ENCODE results near the gene MYOF.
"Not testable (repeated sequence)": the region's sequence is repeated elsewhere in the genome, so short reads cannot be mapped to it uniquely, and the experiment has no call there.

Gene MYOF

GRCh38 chr10:93342921-93343320 lies 139.2 kb downstream of the MYOF start:
- Histone ChIP-seq H3K4me1 (ENCODE audit: control insufficient read depth, insufficient read depth, low read length) (no peaks in the 10 kb centered on the region), H3K27me3 (ENCODE audit: control insufficient read depth, insufficient read depth, low read length) (no peaks in the 10 kb centered on the region), H3K9ac (ENCODE audit: low read length) (no peak overlapping the region), H3K9me3 (ENCODE audit: control insufficient read depth, low read length) (no peaks in the 10 kb centered on the region), H3K36me3 (ENCODE audit: control insufficient read depth, insufficient read depth, low read length) (peaks cover 7% of the 10 kb centered on the region), H3K4me3 (ENCODE audit: low read length) (no peak overlapping the region)

- Histone ChIP-seq H3K27me3 (ENCODE audit: control insufficient read depth, insufficient read depth, low read length) (no peaks in the 10 kb centered on the region), H3K9ac (ENCODE audit: low read length) (no peak overlapping the region), H3K4me1 (ENCODE audit: control insufficient read depth, insufficient read depth, low read length) (no peaks in the 10 kb centered on the region), H3K36me3 (ENCODE audit: control insufficient read depth, insufficient read depth, low read length) (peaks cover 7% of the 10 kb centered on the region), H3K9me3 (ENCODE audit: control insufficient read depth, low read length) (no peaks in the 10 kb centered on the region), H3K4me3 (ENCODE audit: low read length) (no peak overlapping the region)
These were observed 139.8 kb downstream of the MYOF start for GRCh38 chr10:93342366-93342765.

GRCh38 chr10:93337309-93337721 lies 144.8 kb downstream of the MYOF start:
- Histone ChIP-seq H3K4me1 (ENCODE audit: control insufficient read depth, insufficient read depth, low read length) (no peaks in the 10 kb centered on the region), H3K9ac (ENCODE audit: low read length) (no peak overlapping the region), H3K9me3 (ENCODE audit: control insufficient read depth, low read length) (no peaks in the 10 kb centered on the region), H3K4me3 (ENCODE audit: low read length) (no peak overlapping the region), H3K27me3 (ENCODE audit: control insufficient read depth, insufficient read depth, low read length) (no peaks in the 10 kb centered on the region), H3K36me3 (ENCODE audit: control insufficient read depth, insufficient read depth, low read length) (peaks cover 4% of the 10 kb centered on the region)

DNA sequence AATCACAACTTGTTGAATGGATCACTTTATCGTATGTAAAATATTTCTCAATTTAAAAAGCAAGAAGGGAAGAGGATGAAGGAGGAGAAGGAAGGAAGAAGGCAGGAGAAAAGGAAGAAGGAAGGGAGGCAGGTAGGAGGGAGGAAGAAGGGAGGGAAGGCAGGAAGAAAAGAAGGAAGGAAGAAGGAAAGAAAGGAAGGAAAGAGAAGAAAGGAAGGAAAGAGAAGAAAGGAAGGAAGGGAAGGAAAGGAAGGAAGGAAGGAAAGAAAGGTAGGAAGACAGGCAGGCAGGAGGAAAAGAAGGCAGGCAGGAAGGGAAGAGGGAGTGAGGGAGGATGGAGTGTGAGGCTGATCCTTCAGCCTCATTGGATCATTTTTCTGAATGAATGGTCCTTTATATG lies 145.5 kb downstream of the MYOF start:
- H3K36me3 ChIP-seq (ENCODE audit: control insufficient read depth, insufficient read depth, low read length), result no peaks in the 10 kb centered on the region
- no peaks in the 10 kb centered on the region for H3K27me3 ChIP-seq (ENCODE audit: control insufficient read depth, insufficient read depth, low read length)
- H3K9ac ChIP-seq (ENCODE audit: low read length), result no peak overlapping the region
- H3K4me1 ChIP-seq (ENCODE audit: control insufficient read depth, insufficient read depth, low read length), result no peaks in the 10 kb centered on the region
- H3K9me3 ChIP-seq (ENCODE audit: control insufficient read depth, low read length), result no peaks in the 10 kb centered on the region
- H3K4me3 ChIP-seq (ENCODE audit: low read length), result no peak overlapping the region

GRCh38 chr10:93336110-93336509 lies 146.0 kb downstream of the MYOF start:
- Histone ChIP-seq H3K4me1 (ENCODE audit: control insufficient read depth, insufficient read depth, low read length) (no peaks in the 10 kb centered on the region), H3K9ac (ENCODE audit: low read length) (no peak overlapping the region), H3K36me3 (ENCODE audit: control insufficient read depth, insufficient read depth, low read length) (no peaks in the 10 kb centered on the region), H3K4me3 (ENCODE audit: low read length) (no peak overlapping the region), H3K9me3 (ENCODE audit: control insufficient read depth, low read length) (no peaks in the 10 kb centered on the region), H3K27me3 (ENCODE audit: control insufficient read depth, insufficient read depth, low read length) (no peaks in the 10 kb centered on the region)

DNA sequence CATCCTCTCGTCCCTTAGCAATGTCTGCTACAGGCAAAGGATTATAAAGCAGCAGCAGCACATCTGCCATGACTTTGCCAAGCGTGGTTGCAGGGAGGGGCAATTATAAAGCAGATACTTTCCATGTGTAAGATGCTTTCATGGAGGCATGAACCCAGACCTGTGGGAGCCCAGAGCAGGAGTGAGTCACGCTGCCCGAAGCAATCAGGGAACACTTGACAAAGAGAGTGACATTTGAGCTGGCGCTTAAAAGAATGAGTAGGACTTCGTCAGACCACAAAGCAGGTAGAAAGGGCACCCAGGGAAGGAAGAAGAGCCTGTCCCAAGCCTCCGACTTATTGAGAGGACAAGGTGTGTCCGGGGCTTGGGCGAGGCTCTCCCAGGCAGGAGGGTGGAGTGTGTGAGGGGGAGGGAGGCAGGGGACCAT lies 147.2 kb downstream of the MYOF start:
- Histone ChIP-seq H3K4me3 (ENCODE audit: low read length) (no peak overlapping the region), H3K4me1 (ENCODE audit: control insufficient read depth, insufficient read depth, low read length) (no peaks in the 10 kb centered on the region), H3K27me3 (ENCODE audit: control insufficient read depth, insufficient read depth, low read length) (no peaks in the 10 kb centered on the region), H3K36me3 (ENCODE audit: control insufficient read depth, insufficient read depth, low read length) (no peaks in the 10 kb centered on the region), H3K9me3 (ENCODE audit: control insufficient read depth, low read length) (no peaks in the 10 kb centered on the region), H3K9ac (ENCODE audit: low read length) (no peak overlapping the region)

GRCh38 chr10:93334181-93334580 lies 148.0 kb downstream of the MYOF start:
- Histone ChIP-seq H3K27me3 (ENCODE audit: control insufficient read depth, insufficient read depth, low read length) (no peaks in the 10 kb centered on the region), H3K4me3 (ENCODE audit: low read length) (no peak overlapping the region), H3K36me3 (ENCODE audit: control insufficient read depth, insufficient read depth, low read length) (no peaks in the 10 kb centered on the region), H3K4me1 (ENCODE audit: control insufficient read depth, insufficient read depth, low read length) (no peaks in the 10 kb centered on the region), H3K9me3 (ENCODE audit: control insufficient read depth, low read length) (no peaks in the 10 kb centered on the region), H3K9ac (ENCODE audit: low read length) (no peak overlapping the region)

DNA sequence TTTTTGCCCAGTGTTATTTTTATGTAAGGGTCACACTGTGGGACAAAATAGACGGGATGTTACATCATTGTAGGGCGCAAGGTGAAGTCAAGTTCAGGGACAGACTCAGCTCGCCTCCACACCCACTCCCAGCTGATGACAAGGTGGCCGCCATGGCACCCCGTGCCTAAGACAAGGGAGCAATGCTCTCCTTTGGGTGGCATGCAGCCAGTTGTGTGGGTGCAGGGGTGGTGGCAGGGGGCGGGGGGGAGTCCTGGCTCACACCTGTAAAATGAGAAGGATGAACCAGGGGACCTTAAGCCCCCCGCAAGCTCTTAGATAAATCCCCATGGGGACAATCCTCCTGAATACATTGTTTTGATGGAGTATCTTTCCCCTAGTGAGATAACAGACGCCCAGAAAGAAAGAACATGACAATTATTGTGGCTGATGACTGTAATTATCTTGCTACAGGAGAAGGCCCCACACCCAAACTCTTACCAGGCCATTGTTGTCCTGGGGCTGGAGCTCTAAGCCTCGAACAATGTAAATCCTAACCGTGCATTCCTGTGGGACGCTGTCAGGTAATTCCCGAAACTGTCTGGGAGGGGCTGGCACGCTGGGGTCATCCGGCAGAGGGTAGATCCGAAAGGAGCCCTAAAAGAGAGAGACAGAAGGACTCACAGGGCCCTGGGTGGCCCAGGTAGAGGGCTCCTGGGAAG lies 148.7 kb downstream of the MYOF start:
- no peak overlapping the region for H3K4me3 ChIP-seq (ENCODE audit: low read length)
- H3K36me3 ChIP-seq (ENCODE audit: control insufficient read depth, insufficient read depth, low read length), result no peaks in the 10 kb centered on the region
- no peaks in the 10 kb centered on the region for H3K4me1 ChIP-seq (ENCODE audit: control insufficient read depth, insufficient read depth, low read length)
- no peak overlapping the region for H3K9ac ChIP-seq (ENCODE audit: low read length)
- no peaks in the 10 kb centered on the region for H3K27me3 ChIP-seq (ENCODE audit: control insufficient read depth, insufficient read depth, low read length)
- H3K9me3 ChIP-seq (ENCODE audit: control insufficient read depth, low read length), result no peaks in the 10 kb centered on the region

DNA sequence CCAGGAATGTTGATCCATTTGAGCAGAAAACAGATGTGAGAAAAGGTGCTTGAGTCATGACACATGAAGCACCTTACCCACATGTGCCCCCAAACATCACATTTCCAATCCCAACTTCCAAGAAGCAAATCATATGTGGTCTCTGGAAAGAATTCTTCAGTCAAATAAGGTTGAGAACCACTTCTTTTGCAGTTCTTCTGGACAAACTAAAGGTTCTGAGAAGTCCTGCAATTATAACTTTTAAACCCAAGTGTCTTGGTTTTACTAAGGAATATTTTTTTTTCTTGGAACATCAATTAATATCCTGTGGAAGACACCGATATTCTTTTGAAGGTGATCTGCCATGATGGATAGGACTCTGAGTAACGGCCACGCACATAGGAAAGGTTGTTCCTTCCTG lies 151.3 kb downstream of the MYOF start:
- Histone ChIP-seq H3K9ac (ENCODE audit: low read length) (no peak overlapping the region), H3K27me3 (ENCODE audit: control insufficient read depth, insufficient read depth, low read length) (no peaks in the 10 kb centered on the region), H3K9me3 (ENCODE audit: control insufficient read depth, low read length) (no peaks in the 10 kb centered on the region), H3K4me3 (ENCODE audit: low read length) (no peak overlapping the region), H3K36me3 (ENCODE audit: control insufficient read depth, insufficient read depth, low read length) (no peaks in the 10 kb centered on the region), H3K4me1 (ENCODE audit: control insufficient read depth, insufficient read depth, low read length) (no peaks in the 10 kb centered on the region)

GRCh38 chr10:93319896-93320295 lies 162.2 kb downstream of the MYOF start:
- Histone ChIP-seq H3K4me1 (ENCODE audit: control insufficient read depth, insufficient read depth, low read length) (no peaks in the 10 kb centered on the region), H3K36me3 (ENCODE audit: control insufficient read depth, insufficient read depth, low read length) (no peaks in the 10 kb centered on the region), H3K9me3 (ENCODE audit: control insufficient read depth, low read length) (no peaks in the 10 kb centered on the region), H3K4me3 (ENCODE audit: low read length) (no peak overlapping the region), H3K9ac (ENCODE audit: low read length) (no peak overlapping the region), H3K27me3 (ENCODE audit: control insufficient read depth, insufficient read depth, low read length) (no peaks in the 10 kb centered on the region)

GRCh38 chr10:93319096-93319495 lies 163.0 kb downstream of the MYOF start:
- Histone ChIP-seq H3K4me1 (ENCODE audit: control insufficient read depth, insufficient read depth, low read length) (no peaks in the 10 kb centered on the region), H3K36me3 (ENCODE audit: control insufficient read depth, insufficient read depth, low read length) (no peaks in the 10 kb centered on the region), H3K9me3 (ENCODE audit: control insufficient read depth, low read length) (no peaks in the 10 kb centered on the region), H3K27me3 (ENCODE audit: control insufficient read depth, insufficient read depth, low read length) (no peaks in the 10 kb centered on the region), H3K9ac (ENCODE audit: low read length) (no peak overlapping the region), H3K4me3 (ENCODE audit: low read length) (no peak overlapping the region)

DNA sequence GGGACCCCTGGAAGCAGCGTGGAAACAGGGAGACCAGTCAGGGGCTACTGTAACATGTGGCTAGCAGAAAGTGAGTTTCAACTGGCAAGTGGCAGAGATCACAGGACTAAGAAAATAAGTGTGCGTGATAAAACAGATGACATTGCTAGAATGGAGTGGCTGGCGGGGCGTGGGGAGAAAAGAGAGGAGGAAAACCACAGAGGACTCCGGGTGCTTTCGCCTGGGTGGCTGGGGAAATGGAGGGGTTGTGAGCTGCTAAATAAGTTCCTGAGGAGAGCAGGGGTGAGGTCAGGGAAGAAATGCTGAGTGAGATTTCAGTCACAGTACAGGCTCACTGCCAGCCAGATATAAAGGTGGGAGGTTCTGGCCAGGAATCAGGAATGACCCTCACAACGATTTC lies 166.9 kb downstream of the MYOF start:
- no peak overlapping the region for H3K4me3 ChIP-seq (ENCODE audit: low read length)
- H3K36me3 ChIP-seq (ENCODE audit: control insufficient read depth, insufficient read depth, low read length), result peaks cover 5% of the 10 kb centered on the region
- H3K27me3 ChIP-seq (ENCODE audit: control insufficient read depth, insufficient read depth, low read length), result no peaks in the 10 kb centered on the region
- H3K4me1 ChIP-seq (ENCODE audit: control insufficient read depth, insufficient read depth, low read length), result no peaks in the 10 kb centered on the region
- no peaks in the 10 kb centered on the region for H3K9me3 ChIP-seq (ENCODE audit: control insufficient read depth, low read length)
- no peak overlapping the region for H3K9ac ChIP-seq (ENCODE audit: low read length)

DNA sequence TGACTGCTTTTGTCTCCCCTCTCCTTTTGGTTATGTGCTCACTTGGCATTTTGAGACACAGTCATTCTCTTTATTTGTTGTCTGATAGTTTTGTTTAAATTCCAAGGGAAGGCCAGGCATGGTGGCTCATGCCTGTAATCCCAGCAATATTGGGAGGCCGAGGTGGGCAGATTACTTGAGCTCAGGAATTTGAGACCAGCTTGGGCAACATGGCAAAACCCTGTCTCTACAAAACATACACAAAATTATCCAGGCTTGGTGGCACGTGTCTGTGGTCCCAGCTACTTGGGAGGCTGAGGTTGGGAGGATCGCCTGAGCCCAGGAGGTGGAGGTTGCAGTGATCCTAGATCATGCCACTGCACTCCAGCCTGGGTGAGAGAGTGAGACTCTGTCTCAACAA lies 167.5 kb downstream of the MYOF start:
- not testable (repeated sequence) for H3K4me1 ChIP-seq (ENCODE audit: control insufficient read depth, insufficient read depth, low read length); H3K36me3 ChIP-seq (ENCODE audit: control insufficient read depth, insufficient read depth, low read length); H3K9ac ChIP-seq (ENCODE audit: low read length); H3K9me3 ChIP-seq (ENCODE audit: control insufficient read depth, low read length); H3K27me3 ChIP-seq (ENCODE audit: control insufficient read depth, insufficient read depth, low read length); H3K4me3 ChIP-seq (ENCODE audit: low read length)

Measured in mucosa of stomach (tissue), 1 donor.